Measurements from ENCODE around the gene ZDHHC14. TPM values are rescaled to one million over a fixed set of nuclear protein-coding genes. Genes with fewer than 3 reads are reported as not detected.

Gene ZDHHC14
- total and polyA plus RNA-seq, 2 of the 8 experiments (the other 6 are each of a cell fraction or from before 2014, with no cell fraction given) = 2.9 to 5.3 TPM

- no peak overlapping the region for H2BK15ac ChIP-seq (ENCODE audit: low read length)
- H3K23ac ChIP-seq (ENCODE audit: insufficient read length) = no peak overlapping the region
- FAIRE-seq (no peak), DNase-seq (ENCODE audit: low read depth in 1 of 2, low spot score in 2 of 2) (no peak)
- no peaks in the 10 kb centered on the region for H3K36me3 ChIP-seq (ENCODE audit: control insufficient read depth in 2 of 4, insufficient read depth in 4 of 4, low read length in 3 of 4)
- no peak overlapping the region for H3K9ac ChIP-seq (replicated peaks in 1 of 4; ENCODE audit: extremely low read depth in 1 of 4, low read depth in 3 of 4, low read length in 3 of 4)
- no peaks in the 10 kb centered on the region for H3K79me1 ChIP-seq (ENCODE audit: low read depth, low read length)
- H4K20me1 ChIP-seq (replicated peaks in 1 of 2; ENCODE audit: control insufficient read depth in 1 of 2, insufficient read depth in 2 of 2, low read length in 2 of 2) = no peaks in the 10 kb centered on the region
- CTCF ChIA-PET (ENCODE audit: partially characterized antibody) = no interaction called here
- H3K9me3 ChIP-seq (ENCODE audit: insufficient read depth in 2 of 2, low read depth in 1 of 2, low read length in 1 of 2) = no peaks in the 10 kb centered on the region
- no peak overlapping the region for H4K5ac ChIP-seq (ENCODE audit: insufficient read length, low read depth, low read length)
- H3K18ac ChIP-seq (ENCODE audit: extremely low read depth, low read length) = no peak overlapping the region
- no peak overlapping the region for H2BK20ac ChIP-seq (ENCODE audit: low read length)
- H2AFZ ChIP-seq (ENCODE audit: low read length) = no peak overlapping the region
- no peaks in the 10 kb centered on the region for H3K79me2 ChIP-seq (ENCODE audit: control insufficient read depth in 1 of 2, insufficient read depth in 2 of 2, low read length in 2 of 2)
- H4K8ac ChIP-seq (ENCODE audit: extremely low read depth, insufficient read depth, low read length) = no peak overlapping the region
- no peak overlapping the region for H3K27ac ChIP-seq (ENCODE audit: low read depth, low read length)
- H2BK5ac ChIP-seq (ENCODE audit: low read depth, low read length) = no peak overlapping the region
- H2BK12ac ChIP-seq (ENCODE audit: low read depth, low read length) = no peak overlapping the region
- no peak overlapping the region for H3K4ac ChIP-seq (replicated peaks; ENCODE audit: insufficient read length, low read depth, low read length)
- H3K4me1 ChIP-seq (replicated peaks in 1 of 4; ENCODE audit: control insufficient read depth in 3 of 4, insufficient read depth in 4 of 4, low read length in 3 of 4) = peaks cover 0 to 6% (median 2%) of the 10 kb centered on the region in 4 experiments; a peak in 2 of 7 replicates
- no peak overlapping the region for H4K91ac ChIP-seq (replicated peaks; ENCODE audit: insufficient read length, low read length)
- H3K4me2 ChIP-seq (ENCODE audit: insufficient read depth in 1 of 2, low read depth in 2 of 2, low read length in 2 of 2) = no peak overlapping the region
- H3K56ac ChIP-seq (replicated peaks; ENCODE audit: insufficient read length, low read depth, low read length) = no peak overlapping the region
- H3K27me3 ChIP-seq (replicated peaks in 1 of 4; ENCODE audit: control insufficient read depth in 3 of 4, extremely low read depth in 1 of 4, insufficient read depth in 3 of 4, low read length in 3 of 4) = no peaks in the 10 kb centered on the region
- POLR2A ChIA-PET (ENCODE audit: partially characterized antibody) = no interaction called here
- no peak overlapping the region for H2BK120ac ChIP-seq (replicated peaks; ENCODE audit: low read depth, low read length)
- H3K23me2 ChIP-seq (ENCODE audit: low read depth, low read length) = no peaks in the 10 kb centered on the region
- H3K4me3 ChIP-seq (ENCODE audit: extremely low read depth in 1 of 4, insufficient read depth in 2 of 4, low read depth in 3 of 4, low read length in 4 of 4) = no peak overlapping the region
- WGBS, 2 experiments (ENCODE audit: extremely low coverage in 1 of 2, insufficient coverage in 1 of 2, insufficient read length in 1 of 2, insufficient replicate concordance in 2 of 2, low coverage in 1 of 2, low lambda C conversion rate in 2 of 2, missing lambda C conversion rate in 1 of 2) = 95% methylated on average over 5 of the region's 5 CpGs; no CpG with 5 or more reads in 1 of the 2 experiments
- TF ChIP-seq EGR1 (IDR thresholded peaks at IDR 0.05; ENCODE audit: borderline replicate concordance, low read depth, low read length) (no peak), SP4 (IDR thresholded peaks at IDR 0.05; ENCODE audit: low read length) (no peak), KDM5A (IDR thresholded peaks at IDR 0.05; ENCODE audit: low read length) (no peak), SUZ12 (IDR thresholded peaks at IDR 0.05; ENCODE audit: low read length) (no peak), JUN (IDR thresholded peaks at IDR 0.05; ENCODE audit: low read depth, low read length) (no peak), CHD1 (IDR thresholded peaks at IDR 0.05; ENCODE audit: low read depth, low read length) (no peak), CEBPB (IDR thresholded peaks at IDR 0.05; ENCODE audit: low read depth, low read length) (no peak), SRF (IDR thresholded peaks at IDR 0.05; ENCODE audit: low read depth, low read length) (no peak), POLR2A (IDR thresholded peaks at IDR 0.05; ENCODE audit: control extremely low read depth in 1 of 2, low read depth in 2 of 2, low read length in 2 of 2) (no peak), BRCA1 (IDR thresholded peaks at IDR 0.05; ENCODE audit: low read depth, low read length) (no peak), JUND (IDR thresholded peaks at IDR 0.05; ENCODE audit: low read length) (no peak), BACH1 (IDR thresholded peaks at IDR 0.05; ENCODE audit: low read length) (no peak), GTF2F1 (IDR thresholded peaks at IDR 0.05; ENCODE audit: borderline replicate concordance, low read depth, low read length) (no peak)
- TF ChIP-seq, protein P1, sequence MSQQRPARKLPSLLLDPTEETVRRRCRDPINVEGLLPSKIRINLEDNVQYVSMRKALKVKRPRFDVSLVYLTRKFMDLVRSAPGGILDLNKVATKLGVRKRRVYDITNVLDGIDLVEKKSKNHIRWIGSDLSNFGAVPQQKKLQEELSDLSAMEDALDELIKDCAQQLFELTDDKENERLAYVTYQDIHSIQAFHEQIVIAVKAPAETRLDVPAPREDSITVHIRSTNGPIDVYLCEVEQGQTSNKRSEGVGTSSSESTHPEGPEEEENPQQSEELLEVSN (IDR thresholded peaks at IDR 0.05) = no peak
- H3K14ac ChIP-seq (ENCODE audit: insufficient read length) = no peak overlapping the region
- no peak overlapping the region for H2AK5ac ChIP-seq (ENCODE audit: low read depth, low read length)
Measured at GRCh38 chr6:157663261-157663660, 282.3 kb downstream of the ZDHHC14 start.
